Kidney epithelial cell (primary cell): ENCODE measurements around the gene TENT5A. TPM values are rescaled to one million over a fixed set of nuclear protein-coding genes. Genes with fewer than 3 reads are reported as not detected.

Experiments used
- DNase-seq: peaks from one replicate; pipeline ENCODE4 v3.0.0-alpha.2; 2010; ENCODE audit warnings: low read depth
- H3K27me3 ChIP-seq: 2 replicates; pipeline ENCODE4 v1.6.0; 2011; ENCODE audit warnings: low read length; ENCODE audit not compliant: control insufficient read depth, insufficient read depth
- H3K36me3 ChIP-seq: 2 replicates; pipeline ENCODE4 v1.5.1; 2011; ENCODE audit warnings: low read length; ENCODE audit not compliant: control insufficient read depth, insufficient read depth
- H3K4me3 ChIP-seq: 2 replicates; pipeline ENCODE4 v1.5.1; 2011; ENCODE audit warnings: low read depth, mild to moderate bottlenecking, control low read depth, low read length
- CTCF ChIP-seq: IDR thresholded peaks from 2 replicates; pipeline ENCODE4 v1.5.1; 2011; ENCODE audit warnings: mild to moderate bottlenecking, moderate library complexity, low read length, control low read depth, inconsistent platforms; ENCODE audit not compliant: insufficient read depth, poor library complexity, severe bottlenecking
- total RNA-seq: library from RNA; depleted of rRNA; stranded (reverse); fragments of >200 nt; gene quantifications from 2 replicates; pipeline ENCODE4 v1.2.3, GENCODE V29; 2015

The TENT5A gene
- total RNA-seq, 1 donor from 2014 or later: 4.6 TPM

DNA sequence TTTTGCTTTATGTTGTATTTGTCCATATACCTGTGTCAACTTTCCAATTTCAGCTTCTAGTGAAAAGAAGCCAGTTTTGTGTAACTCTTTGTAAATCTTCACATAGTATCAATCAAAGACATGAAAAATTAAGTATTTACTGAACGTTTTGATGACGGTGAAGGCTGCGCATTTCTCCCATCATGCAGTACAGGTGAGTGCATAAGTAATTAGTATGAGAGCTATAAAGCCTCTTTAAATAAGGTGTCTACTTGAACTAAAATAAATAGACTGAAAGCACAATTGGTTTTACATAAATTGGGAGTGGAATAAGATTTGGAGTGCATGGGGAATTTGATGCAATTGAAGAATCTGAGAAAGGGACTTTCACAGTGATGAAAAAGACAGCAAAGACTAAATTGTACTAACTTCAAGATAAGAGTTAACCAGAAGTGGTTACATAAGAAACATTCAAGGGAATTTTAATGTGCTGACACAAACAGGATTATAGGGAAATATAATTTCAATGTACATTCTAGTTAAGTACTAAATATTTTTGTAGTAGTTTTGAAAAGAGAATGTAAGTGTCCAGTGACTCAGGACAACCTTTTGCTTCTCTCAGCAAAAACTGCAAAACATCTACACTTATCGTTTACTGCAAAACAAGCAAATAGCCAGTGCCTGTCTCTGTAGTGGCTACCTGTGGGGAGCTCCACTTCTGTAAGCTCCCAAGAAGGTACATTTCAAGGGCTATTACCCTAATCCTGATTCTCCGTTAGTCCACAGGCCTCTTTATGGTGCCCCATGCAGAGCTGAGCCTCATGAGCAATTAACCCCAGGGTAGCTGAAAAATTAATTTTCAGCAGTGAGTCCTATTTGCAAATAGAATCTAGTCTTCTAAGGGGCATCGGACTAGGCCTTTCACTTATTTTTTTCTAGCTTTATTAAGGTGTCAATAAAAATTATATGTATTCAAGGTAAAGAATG lies 13.0 kb downstream of the TENT5A start:
- no peak for TF ChIP-seq CTCF
- Histone ChIP-seq H3K4me3 (no peak overlapping the region), H3K36me3 (no peaks in the 10 kb centered on the region), H3K27me3 (no peaks in the 10 kb centered on the region)
- no peak for DNase-seq

DNA sequence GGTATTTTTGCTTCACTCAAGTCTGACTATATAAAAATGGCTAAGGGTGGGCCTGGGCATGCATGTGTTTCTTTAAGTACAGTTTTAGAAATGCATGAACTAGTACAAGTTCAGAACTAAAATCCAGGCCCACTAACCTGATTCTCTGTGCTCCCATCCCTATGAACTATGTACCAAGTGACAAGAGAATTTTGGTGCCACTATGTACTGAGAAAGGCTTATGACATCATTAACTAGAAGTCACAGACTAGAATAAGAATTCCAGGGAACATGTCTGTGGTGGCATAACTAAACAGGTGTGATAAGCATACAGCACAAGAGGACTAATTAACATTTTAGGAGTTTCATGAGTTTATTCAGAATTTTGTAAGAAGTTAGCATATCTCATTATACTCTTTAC lies 16.1 kb downstream of the TENT5A start:
- H3K4me3 ChIP-seq: no peak overlapping the region
- H3K36me3 ChIP-seq: no peaks in the 10 kb centered on the region
- no peak for TF ChIP-seq CTCF
- H3K27me3 ChIP-seq: no peaks in the 10 kb centered on the region
- DNase-seq: no peak

DNA sequence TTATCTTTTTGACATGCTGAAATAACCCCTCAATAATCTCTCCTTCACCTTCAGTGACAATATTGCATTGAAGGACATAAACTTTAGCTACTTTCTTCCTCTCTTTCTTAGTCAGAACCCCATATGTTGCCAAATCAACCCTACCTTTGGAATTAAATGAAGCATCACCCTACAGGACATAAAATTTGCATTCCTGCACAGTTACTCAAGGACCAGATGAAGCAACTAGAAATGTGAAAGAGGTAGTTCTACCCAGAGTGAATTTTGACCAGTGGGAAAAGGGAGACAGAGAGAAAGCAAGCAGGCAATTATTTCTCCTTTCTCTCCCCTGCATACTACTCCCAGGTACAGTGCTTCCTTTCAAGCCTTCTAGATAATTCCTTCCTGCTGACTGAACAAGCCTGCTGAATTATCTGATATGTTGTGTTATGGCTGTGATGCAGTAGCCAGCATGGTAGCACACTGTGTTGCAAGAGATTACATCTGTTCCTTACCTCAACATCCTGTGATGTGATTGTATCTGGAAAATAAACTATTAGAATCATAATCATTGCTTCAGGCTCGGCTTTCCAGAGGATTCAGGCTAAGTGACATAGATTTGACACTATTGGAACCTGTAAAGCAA lies 16.6 kb downstream of the TENT5A start:
- no peaks in the 10 kb centered on the region for H3K36me3 ChIP-seq
- H3K27me3 ChIP-seq: no peaks in the 10 kb centered on the region
- no peak overlapping the region for H3K4me3 ChIP-seq
- DNase-seq: no peak
- TF ChIP-seq CTCF: no peak

GRCh38 chr6:81734500-81735150 lies 17.9 kb downstream of the TENT5A start:
- no peak for TF ChIP-seq CTCF
- DNase-seq: no peak
- H3K36me3 ChIP-seq: no peaks in the 10 kb centered on the region
- no peak overlapping the region for H3K4me3 ChIP-seq
- H3K27me3 ChIP-seq: no peaks in the 10 kb centered on the region

DNA sequence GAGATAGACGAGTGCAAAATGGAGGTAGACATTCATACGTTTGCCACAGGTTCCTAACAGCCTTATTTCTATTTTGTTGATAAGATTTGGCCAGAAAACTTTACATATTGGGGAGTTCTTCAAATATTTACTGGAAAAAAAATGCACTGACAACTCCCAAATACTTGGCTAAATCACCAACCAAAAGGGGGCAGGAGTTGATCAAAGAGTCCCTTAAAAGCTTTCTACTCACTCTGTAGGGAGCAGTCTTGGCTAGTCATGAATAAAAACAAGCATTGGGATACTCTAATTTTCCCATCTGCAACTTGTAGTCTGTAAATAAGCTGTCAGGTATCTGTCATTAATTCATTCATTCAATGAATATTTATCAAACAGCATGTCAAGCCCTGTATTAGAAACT lies 18.4 kb downstream of the TENT5A start:
- no peak overlapping the region for H3K4me3 ChIP-seq
- H3K27me3 ChIP-seq: no peaks in the 10 kb centered on the region
- TF ChIP-seq CTCF: peak; percentile 16
- no peak for DNase-seq
- H3K36me3 ChIP-seq: no peaks in the 10 kb centered on the region
